Endothelial cell of umbilical vein (primary cell): ENCODE measurements around the gene CACHD1.

Experiments used
- CTCF ChIP-seq, 2 donors: IDR thresholded peaks; 1 replicate in 1 of 2; 2 replicates in 1 of 2; pipeline ENCODE4 v1.5.1; 2011; ENCODE audit warnings: low read length in 2 of 2, mild to moderate bottlenecking in 2 of 2, moderate library complexity in 2 of 2, control low read depth in 1 of 2, inconsistent platforms in 1 of 2, low read depth in 1 of 2; ENCODE audit not compliant: insufficient read depth in 1 of 2; ENCODE audit errors: extremely low read depth in 1 of 2
- EZH2 ChIP-seq: IDR thresholded peaks from 2 replicates; pipeline ENCODE4 v1.6.1; 2012; ENCODE audit warnings: borderline replicate concordance, low read depth, mild to moderate bottlenecking, moderate library complexity, low read length, inconsistent platforms; ENCODE audit not compliant: severe bottlenecking
- FOS ChIP-seq: IDR thresholded peaks from 2 replicates; pipeline ENCODE4 v1.6.1; 2011; ENCODE audit warnings: mild to moderate bottlenecking, low read length, moderate library complexity, borderline replicate concordance; ENCODE audit not compliant: insufficient read depth
- GATA2 ChIP-seq: IDR thresholded peaks from 2 replicates; pipeline ENCODE4 v1.7.0; 2011; ENCODE audit warnings: low read depth, mild to moderate bottlenecking, moderate library complexity, mixed read lengths, low read length; ENCODE audit not compliant: insufficient read length, insufficient read depth
- JUN ChIP-seq: IDR thresholded peaks from 2 replicates; pipeline ENCODE4 v1.6.1; 2011; ENCODE audit warnings: borderline replicate concordance, low read depth; ENCODE audit not compliant: insufficient read length, insufficient read depth
- MYC ChIP-seq: IDR thresholded peaks from one replicate; pipeline ENCODE4 v1.6.1; 2011; ENCODE audit warnings: mild to moderate bottlenecking, low read depth, low read length
- POLR2A ChIP-seq: IDR thresholded peaks from 2 replicates; pipeline ENCODE4 v1.6.1; 2012; ENCODE audit warnings: low read depth, mild to moderate bottlenecking, control low read depth, low read length
- POLR2AphosphoS5 ChIP-seq: IDR thresholded peaks from 2 replicates; pipeline ENCODE4 v1.6.1; 2012; ENCODE audit warnings: low read depth, mild to moderate bottlenecking, control low read depth, low read length, moderate library complexity; ENCODE audit not compliant: insufficient read depth
- TF ChIP-seq, protein P1 (sequence below): IDR thresholded peaks from 2 replicates; pipeline ENCODE4 v1.6.1; 2011; ENCODE audit not compliant: insufficient read depth, insufficient read length

DNA sequence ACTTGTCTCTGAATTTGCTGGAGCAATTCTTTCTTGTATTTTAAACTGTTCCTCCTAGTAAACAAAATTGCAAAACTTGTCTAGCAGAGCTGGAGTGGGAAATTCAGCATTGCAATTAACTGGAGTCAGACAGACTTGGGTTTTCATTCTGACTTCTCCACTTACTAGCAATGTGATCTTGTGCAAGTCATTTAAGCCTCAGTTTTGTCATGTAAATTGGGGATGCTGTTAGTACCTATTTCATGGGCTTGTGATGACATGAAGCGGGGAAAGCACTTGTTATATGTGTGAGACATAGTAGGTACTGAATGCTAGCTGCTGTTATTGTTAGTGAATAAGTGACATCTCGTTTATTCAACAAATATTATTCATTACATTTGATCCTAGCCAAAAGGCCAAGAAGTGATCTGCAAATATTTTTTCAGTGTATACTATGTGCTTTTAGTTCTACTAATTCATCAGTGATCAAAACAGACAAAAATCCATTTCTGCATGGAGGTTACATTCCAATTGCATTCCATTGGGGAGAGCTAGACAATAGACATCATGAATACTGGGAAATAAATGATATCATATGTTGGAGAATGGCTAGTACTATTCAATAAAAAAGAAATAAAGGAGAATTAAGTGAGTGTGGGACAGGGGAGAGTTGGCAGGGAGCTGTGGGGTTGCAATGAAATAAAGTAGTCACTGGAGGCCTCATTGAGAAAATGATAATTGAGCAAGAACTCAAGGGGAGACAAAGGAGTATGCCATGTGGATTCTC, 47.1 kb downstream of the CACHD1 start:
- TF ChIP-seq POLR2AphosphoS5 (no peak), CTCF (IDR thresholded peaks at IDR 0.05; ENCODE audit: extremely low read depth in 1 of 2, insufficient read depth in 1 of 2, low read depth in 1 of 2, low read length in 2 of 2) (no peak), POLR2A (no peak), EZH2 (no peak), FOS (no peak), JUN (peak; percentile 53), MYC (no peak), GATA2 (no peak)
- TF ChIP-seq, protein P1, sequence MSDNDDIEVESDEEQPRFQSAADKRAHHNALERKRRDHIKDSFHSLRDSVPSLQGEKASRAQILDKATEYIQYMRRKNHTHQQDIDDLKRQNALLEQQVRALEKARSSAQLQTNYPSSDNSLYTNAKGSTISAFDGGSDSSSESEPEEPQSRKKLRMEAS = no peak
